Brain pericyte (primary cell): ENCODE results near the gene ERC2.

ENCODE experiments used
- DNase-seq: peaks from one replicate; pipeline ENCODE4 v3.0.0-alpha.2; 2012; ENCODE audit warnings: low read depth, low spot score

ERC2 gene

GRCh38 chr3:55647063-55647462 lies 821.2 kb downstream of the ERC2 start:
- DNase-seq = no peak

DNA sequence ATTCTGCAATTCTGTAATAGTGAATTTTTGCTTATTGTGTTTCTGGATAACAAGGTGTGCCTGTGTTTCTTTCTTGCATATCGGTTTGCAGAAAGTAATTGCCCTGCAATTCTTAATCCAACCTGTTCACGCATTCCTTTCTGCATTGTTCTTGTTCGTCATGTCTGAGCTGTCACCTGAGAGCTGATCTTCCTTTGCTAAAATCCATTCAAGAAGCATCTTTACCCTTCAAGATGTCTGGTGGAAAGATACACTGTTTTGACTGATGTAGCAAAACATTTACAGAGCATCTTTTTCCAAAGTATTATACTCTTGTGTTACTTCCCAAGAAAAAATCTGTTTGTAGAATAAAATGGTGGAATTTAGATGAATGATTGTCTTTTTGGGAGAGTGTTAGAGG lies 822.1 kb downstream of the ERC2 start:
- no peak for DNase-seq

- DNase-seq = no peak
These were observed 822.8 kb downstream of the ERC2 start for GRCh38 chr3:55645422-55645821.

DNA sequence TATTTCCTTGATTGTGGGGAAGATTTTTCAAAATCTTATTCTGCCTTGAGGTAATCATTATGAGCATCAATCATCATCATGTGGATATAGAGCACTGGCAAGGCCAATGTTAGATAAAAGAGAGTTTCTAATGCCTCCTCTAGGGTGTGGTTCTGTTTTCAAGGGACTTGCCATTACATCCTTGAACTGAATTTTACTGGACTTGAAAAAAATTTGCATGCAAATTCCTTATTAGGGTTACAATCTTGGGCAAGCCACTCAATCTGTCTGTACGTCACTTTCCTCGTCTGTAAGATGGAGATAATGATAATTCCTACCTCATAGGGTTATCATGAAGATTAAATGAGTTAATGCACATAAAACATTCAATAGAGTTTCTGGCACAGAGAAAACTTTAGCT lies 825.0 kb downstream of the ERC2 start:
- DNase-seq = no peak

GRCh38 chr3:55641964-55642363 lies 826.3 kb downstream of the ERC2 start:
- DNase-seq = no peak

DNA sequence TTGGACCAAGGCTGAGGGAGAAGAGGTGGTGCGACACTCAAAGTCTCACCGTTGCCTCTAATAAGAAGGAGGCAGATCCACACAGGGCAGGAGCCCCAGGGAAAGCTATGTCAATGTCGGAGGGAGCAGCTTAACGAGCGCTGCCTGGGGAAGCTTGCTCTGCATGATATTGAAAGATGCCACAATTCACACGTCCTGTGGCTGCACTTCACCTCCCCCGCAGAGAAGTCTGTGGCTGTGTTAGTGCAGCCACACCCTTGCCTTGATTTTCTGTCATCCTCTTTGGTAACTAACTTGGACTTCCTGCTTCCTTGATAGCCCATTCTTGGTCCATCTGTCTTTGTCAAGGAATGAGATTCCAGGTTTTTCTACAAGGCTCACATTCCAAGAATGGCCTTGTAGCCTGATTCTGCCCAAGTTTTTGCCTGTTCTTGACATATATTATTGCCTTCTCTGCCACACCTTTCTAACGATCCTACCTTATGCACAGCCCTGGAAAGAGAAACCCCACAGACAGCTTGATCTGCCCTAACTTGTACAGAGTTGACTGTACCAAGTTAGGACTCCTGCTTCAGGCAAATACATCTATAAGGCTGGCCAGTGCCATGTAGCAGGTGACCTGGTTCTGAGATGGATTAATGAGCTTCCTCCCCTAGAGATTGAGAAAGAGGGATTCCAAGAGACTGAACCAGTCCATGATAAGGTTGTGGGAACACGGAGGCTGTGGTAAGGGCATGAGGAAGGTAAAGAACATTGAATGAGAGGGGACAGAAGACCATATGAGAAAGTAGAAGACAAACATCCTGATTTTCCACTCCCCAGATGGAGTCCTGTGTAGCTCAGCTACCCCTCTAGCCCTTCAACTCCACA lies 828.1 kb downstream of the ERC2 start:
- DNase-seq = no peak

DNA sequence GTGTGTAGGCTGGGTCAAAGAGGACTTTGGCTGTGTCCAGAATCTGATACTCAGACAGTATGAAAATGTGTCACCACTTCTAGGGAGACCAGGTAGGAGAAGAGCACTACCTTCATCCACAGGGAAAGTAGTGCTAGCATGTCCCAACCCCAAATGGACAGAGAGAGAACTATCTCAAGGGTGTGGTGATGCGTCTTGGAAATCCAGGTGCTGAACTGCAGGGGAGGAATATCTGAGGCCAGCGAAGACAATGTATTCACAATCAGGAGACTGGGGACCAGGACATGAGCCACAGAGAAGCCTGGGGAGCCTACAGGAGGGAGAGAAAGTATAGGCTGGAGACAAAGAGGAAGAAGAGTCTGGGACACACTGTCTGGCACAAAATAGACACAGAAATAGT lies 829.1 kb downstream of the ERC2 start:
- no peak for DNase-seq

DNA sequence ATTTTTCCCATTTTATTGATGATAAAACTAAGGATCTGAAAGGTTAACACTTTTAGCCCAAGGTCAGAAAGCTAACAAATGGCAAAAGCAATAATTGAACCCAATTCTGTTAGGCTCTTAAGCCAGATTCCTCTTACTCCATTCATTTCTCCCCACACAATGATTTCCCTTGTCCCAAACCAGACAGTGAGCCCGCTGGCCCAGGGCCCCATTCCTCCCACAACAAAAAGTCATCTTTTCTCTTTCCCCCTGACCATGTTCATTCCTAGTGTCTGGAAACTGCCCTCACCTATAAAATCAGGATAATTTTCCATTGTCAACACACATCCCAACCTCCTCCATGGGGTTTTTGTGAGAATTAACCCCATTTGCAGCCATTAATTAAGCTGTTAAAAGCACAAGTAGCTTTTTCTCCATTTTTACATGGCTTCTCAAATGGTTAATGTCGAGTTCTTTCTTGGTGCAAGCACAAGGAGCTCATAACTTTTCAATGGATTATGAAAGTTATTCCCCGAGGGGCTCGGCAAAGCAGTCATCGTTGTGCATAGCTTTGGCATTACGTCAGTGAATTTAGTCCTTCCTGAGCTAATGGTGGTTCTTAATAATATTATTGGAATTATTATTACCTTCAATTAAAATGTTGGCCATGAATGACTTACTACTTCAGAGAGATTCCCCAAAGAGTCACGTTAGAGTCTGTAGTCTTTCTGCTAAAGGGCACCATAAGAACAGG lies 830.2 kb downstream of the ERC2 start:
- DNase-seq = no peak

DNA sequence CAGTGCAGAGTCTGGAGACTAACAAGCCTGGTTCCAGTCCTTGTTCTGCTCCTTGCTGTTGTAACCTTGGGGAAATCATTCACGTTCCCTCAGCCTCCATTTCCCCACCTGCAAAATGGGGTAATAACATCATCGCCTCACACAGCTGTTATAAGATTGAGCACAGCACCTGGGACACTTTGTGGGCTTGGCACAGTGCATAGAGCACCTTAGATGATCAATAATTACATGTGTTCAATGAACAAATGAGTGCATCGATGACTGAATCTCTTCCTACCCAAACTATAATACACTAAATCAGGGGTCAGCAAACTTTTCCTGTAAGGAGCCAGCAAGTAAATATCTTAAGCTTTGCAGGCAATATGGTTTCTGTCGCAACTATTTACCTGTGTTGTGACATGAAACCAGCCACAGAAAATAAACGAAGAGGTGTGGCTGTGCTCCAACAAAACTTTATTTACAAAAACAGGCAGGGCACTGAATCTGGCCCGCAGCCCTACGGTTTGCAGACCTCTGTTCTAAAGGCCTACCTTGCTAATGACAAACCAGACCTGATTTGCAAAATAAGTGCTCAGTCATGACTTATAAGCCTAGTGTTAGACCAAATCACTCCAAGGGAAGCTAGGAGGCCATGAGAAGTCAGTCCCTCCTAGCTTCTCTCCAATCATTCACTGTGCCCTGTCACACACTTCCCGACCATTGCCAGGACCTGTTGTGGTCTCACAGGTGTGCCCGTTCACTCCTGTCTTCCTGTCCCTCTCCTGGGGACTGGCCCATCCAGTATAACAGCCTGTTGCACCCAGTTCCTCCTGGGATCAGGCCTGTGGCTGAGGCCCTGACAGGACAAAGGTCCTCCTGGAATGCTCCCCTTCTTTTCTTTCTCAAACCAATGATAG lies 831.7 kb downstream of the ERC2 start:
- no peak for DNase-seq

GRCh38 chr3:55634345-55634744 lies 833.9 kb downstream of the ERC2 start:
- DNase-seq = no peak

DNA sequence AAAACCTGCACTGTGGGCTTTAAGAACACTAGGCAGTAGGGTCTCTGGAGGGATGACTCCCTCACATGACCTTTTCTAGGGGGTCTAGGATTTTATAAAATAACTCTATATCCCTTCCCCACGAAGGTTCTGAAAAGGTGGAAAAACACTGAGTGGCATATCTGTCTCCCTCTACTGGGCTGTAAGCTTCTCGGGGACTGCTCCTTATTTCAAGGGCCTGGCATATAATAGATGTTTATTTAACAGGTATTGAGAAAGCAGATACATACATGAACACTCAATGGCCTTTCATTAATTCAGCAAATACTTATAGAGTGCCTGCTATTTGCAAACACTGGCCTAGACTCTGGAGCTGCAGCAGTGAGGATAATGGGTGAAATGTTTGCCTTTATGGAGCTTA lies 834.9 kb downstream of the ERC2 start:
- DNase-seq = no peak

DNA sequence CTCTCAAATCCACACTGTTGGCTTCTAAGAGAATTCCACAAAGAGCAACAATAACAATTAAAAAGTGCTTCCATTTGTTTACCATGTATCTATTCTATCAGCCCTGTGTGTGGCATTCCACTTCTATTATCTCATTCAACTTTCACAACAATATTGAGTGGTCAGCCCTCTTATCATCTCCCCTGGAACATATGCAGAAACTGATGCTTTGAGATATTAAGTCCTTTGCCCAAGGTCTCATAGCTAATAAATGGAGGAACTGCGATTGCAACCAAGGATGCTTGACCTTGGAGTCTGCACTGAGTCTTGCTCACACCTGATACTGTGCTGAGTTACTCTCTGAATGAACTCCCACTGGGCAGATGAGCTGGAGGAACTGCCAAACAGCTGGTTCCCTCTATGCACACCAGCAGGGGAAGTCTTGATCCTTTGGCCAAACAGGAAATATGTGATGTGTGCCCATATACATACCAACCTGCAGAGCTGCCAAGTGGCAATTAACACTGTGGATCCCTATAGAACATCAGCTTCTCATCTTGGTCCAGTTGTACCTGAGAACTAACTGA lies 836.4 kb downstream of the ERC2 start:
- no peak for DNase-seq

DNA sequence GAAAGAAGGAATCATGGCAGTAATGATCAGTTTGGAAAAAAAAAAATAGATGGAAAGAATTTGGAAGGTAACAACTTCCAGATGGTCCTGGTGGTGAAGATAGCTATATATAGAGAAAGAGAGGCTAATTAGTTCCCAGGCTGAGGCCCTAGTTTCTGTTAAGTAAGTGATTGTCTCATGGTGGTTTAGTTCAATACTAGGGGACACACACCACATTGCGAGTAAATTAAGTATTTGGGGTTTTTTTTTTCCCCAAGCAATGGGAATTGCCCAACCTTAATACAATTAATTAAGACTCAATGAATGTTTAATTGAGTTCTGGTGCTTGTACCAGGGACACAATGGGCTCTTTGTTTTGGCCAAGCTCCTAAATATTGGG lies 837.4 kb downstream of the ERC2 start:
- no peak for DNase-seq

DNA sequence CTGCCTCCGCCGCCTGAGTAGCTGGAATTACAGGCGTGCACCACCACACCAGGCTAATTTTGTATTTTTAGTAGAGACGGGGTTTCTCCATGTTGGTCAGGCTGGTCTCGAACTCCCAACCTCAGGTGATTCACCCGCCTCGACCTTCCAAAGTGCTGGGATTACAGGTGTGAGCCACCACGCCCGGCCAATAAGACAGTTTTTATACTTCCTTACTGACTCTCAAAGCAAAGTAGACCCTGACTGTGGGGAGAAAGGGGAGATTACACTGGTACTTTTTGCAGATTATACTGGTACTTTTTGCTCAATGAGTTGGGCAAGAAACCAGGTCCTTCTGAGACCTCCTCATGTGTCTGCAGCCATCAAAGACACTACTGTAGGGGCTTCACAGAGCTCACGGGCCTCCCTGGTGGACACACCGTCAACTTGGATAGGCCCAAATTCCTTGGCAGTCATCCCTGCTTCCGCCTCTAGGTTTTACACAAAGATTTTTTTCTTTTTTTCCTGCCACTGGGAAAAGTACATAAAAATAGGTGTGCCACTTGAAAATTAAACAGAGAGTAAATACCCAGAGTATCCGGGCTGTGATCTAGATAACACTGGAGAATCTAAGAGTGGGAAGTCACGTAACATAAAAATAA lies 837.9 kb downstream of the ERC2 start:
- no peak for DNase-seq

- no peak for DNase-seq
These were observed 838.8 kb downstream of the ERC2 start for GRCh38 chr3:55629432-55629831.

DNA sequence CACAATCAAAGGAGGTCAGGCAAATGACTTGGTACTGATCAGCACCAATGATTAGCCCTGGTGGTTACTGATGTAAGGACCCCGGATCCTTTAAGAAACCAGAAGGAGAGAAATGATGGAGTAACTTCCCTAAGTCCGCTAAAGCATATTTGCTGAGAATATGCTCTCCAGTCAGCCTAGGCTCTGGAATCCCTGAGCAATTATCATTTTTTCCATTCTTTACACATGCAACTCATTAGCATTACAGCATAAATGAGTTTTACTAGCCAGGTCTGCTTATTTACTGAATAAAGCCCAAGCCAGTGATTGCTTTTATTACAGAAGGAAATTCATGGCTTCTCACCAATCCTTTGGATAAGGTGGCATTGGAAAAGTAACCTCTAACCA lies 842.0 kb downstream of the ERC2 start:
- DNase-seq = no peak

- no peak for DNase-seq
These were observed 844.0 kb downstream of the ERC2 start for GRCh38 chr3:55624238-55624637.

- no peak for DNase-seq
These were observed 844.5 kb downstream of the ERC2 start for GRCh38 chr3:55623786-55624185.

- no peak for DNase-seq
These were observed 845.5 kb downstream of the ERC2 start for GRCh38 chr3:55622733-55623132.

GRCh38 chr3:55622116-55622515 lies 846.2 kb downstream of the ERC2 start:
- DNase-seq = no peak

DNA sequence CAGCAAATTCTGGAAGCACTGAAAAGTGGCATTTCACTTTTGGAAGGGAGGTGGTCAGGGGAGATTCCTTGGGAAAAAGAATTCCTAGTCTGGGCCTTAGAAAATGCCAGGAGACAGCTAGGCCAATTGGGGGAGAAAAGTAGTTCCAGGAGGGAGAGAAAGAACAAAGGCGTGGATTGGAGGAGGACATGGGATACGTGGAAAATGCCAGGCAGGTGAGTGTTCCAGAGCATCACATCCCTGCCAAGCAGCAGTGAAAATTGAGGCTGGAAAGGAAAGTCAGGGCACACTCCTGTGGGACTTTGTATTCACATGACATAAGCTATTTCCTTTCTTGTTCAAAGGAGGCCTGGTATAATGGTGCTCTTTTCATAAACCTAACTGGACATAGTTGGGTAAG lies 846.6 kb downstream of the ERC2 start:
- no peak for DNase-seq
